Breast epithelium (tissue), 4 donors: ENCODE results near the gene PDHB. TPM values are rescaled to one million over a fixed set of nuclear protein-coding genes. Genes with fewer than 3 reads are reported as not detected.

Source experiments
- DNase-seq, 2 donors: peaks; one replicate each; pipeline ENCODE4 v3.0.0-alpha.2; 2019; ENCODE audit warnings: low spot score in 2 of 2
- H3K27ac ChIP-seq, 2 donors: fragments of 200-600 bp; sonication (generic) in 1 of 2; one replicate each; pipeline ENCODE4 v1.5.1; 2016 to 2019; ENCODE audit warnings: mild to moderate bottlenecking in 1 of 2
- H3K27me3 ChIP-seq, 2 donors: fragments of 200-600 bp; sonication (generic) in 1 of 2; one replicate each; pipeline versions ENCODE4 v1.5.1 to v1.6.0; 2017 to 2019; ENCODE audit warnings: control low read depth in 1 of 2, mild to moderate bottlenecking in 1 of 2
- H3K36me3 ChIP-seq: fragments of 200-600 bp; one replicate; pipeline ENCODE4 v1.5.1; 2019
- H3K4me1 ChIP-seq, 2 donors: fragments of 200-600 bp; sonication (generic); one replicate each; pipeline ENCODE4 v1.5.1; 2016 to 2019; ENCODE audit warnings: control low read depth in 1 of 2
- H3K4me3 ChIP-seq, 3 donors: fragments of 200-600 bp; sonication (generic); 1 replicate in 2 of 3; 2 replicates in 1 of 3; pipeline ENCODE4 v1.5.1; 2016 to 2019; ENCODE audit warnings: mild to moderate bottlenecking in 3 of 3, moderate library complexity in 2 of 3
- H3K9me3 ChIP-seq, 2 donors: fragments of 200-600 bp; sonication (generic) in 1 of 2; one replicate each; pipeline ENCODE4 v1.5.1; 2016 to 2019; ENCODE audit warnings: control low read depth in 1 of 2
- CTCF ChIP-seq, 3 donors: fragments of 450-650 bp; IDR thresholded peaks; one replicate each; pipeline ENCODE4 v1.5.1; 2016 to 2017; ENCODE audit warnings: antibody characterized with exemption in 3 of 3, mild to moderate bottlenecking in 3 of 3, moderate library complexity in 3 of 3
- POLR2A ChIP-seq: fragments of 450-650 bp; IDR thresholded peaks from one replicate; pipeline ENCODE4 v1.6.1; 2016; ENCODE audit warnings: antibody characterized with exemption, mild to moderate bottlenecking, moderate library complexity
- POLR2AphosphoS5 ChIP-seq, 3 donors: sonication (generic); formaldehyde crosslinking; IDR thresholded peaks; one replicate each; pipeline ENCODE4 v1.6.1; 2017; ENCODE audit warnings: antibody characterized with exemption in 3 of 3
- intact Hi-C: fragments of 100-400 bp; cut with DNase I; formaldehyde crosslinking; loops from one replicate; pipeline ENCODE4 v1.15.1; 2023; ENCODE audit warnings: low total_unique reads
- total RNA-seq, 3 donors: library from RNA; depleted of rRNA; stranded (reverse); fragments of >200 nt; gene quantifications; one replicate each; pipeline ENCODE4 v1.1.0, GENCODE V29; 2016

The PDHB gene
- total RNA-seq, 3 donors from 2014 or later: 56.0 to 68.2 (median 57.1) TPM

GRCh38 chr3:58427661-58428361 lies 5.8 kb downstream of the PDHB start:
- Histone ChIP-seq H3K4me1 (peaks cover 0 to 4% of the 10 kb centered on the region in 2 donors), H3K4me3 (no peak overlapping the region), H3K27me3 (no peaks in the 10 kb centered on the region), H3K36me3 (peaks cover 7% of the 10 kb centered on the region), H3K9me3 (no peaks in the 10 kb centered on the region), H3K27ac (no peak overlapping the region)
- no peak for DNase-seq
- TF ChIP-seq POLR2AphosphoS5 (IDR thresholded peaks at IDR 0.05) (no peak), CTCF (IDR thresholded peaks at IDR 0.05) (no peak), POLR2A (no peak)
- intact Hi-C loops: no loop called here

GRCh38 chr3:58425782-58426181 lies 7.8 kb downstream of the PDHB start:
- no peak overlapping the region for H3K27ac ChIP-seq
- intact Hi-C loops: no loop called here
- no peak overlapping the region for H3K4me3 ChIP-seq
- no peaks in the 10 kb centered on the region for H3K27me3 ChIP-seq
- H3K4me1 ChIP-seq: no peaks in the 10 kb centered on the region
- no peak for DNase-seq
- TF ChIP-seq POLR2AphosphoS5 (IDR thresholded peaks at IDR 0.05) (no peak), CTCF (IDR thresholded peaks at IDR 0.05) (no peak), POLR2A (no peak)
- peaks cover 4% of the 10 kb centered on the region for H3K36me3 ChIP-seq
- no peaks in the 10 kb centered on the region for H3K9me3 ChIP-seq

GRCh38 chr3:58424613-58425012 lies 9.0 kb downstream of the PDHB start:
- no peaks in the 10 kb centered on the region for H3K9me3 ChIP-seq
- H3K4me3 ChIP-seq: no peak overlapping the region
- no peak overlapping the region for H3K27ac ChIP-seq
- TF ChIP-seq POLR2AphosphoS5 (IDR thresholded peaks at IDR 0.05): no peak
- no peaks in the 10 kb centered on the region for H3K27me3 ChIP-seq
- no peak for DNase-seq
- no peaks in the 10 kb centered on the region for H3K4me1 ChIP-seq
- peaks cover 4% of the 10 kb centered on the region for H3K36me3 ChIP-seq
- intact Hi-C loops: no loop called here

- Histone ChIP-seq H3K4me3 (no peak overlapping the region), H3K36me3 (peaks cover 1% of the 10 kb centered on the region), H3K9me3 (no peaks in the 10 kb centered on the region), H3K27me3 (no peaks in the 10 kb centered on the region), H3K4me1 (no peaks in the 10 kb centered on the region), H3K27ac (no peak overlapping the region)
- TF ChIP-seq POLR2A: no peak
- TF ChIP-seq POLR2AphosphoS5 (IDR thresholded peaks at IDR 0.05): no peak
- TF ChIP-seq CTCF (IDR thresholded peaks at IDR 0.05): no peak
- DNase-seq: no peak
- intact Hi-C loops: no loop called here
Measured at GRCh38 chr3:58422756-58423325, 10.8 kb downstream of the PDHB start.

- no peak for TF ChIP-seq CTCF (IDR thresholded peaks at IDR 0.05)
- TF ChIP-seq POLR2AphosphoS5 (IDR thresholded peaks at IDR 0.05): no peak
- H3K36me3 ChIP-seq: no peaks in the 10 kb centered on the region
- intact Hi-C loops: no loop called here
- no peaks in the 10 kb centered on the region for H3K4me1 ChIP-seq
- no peaks in the 10 kb centered on the region for H3K9me3 ChIP-seq
- no peak overlapping the region for H3K4me3 ChIP-seq
- no peak overlapping the region for H3K27ac ChIP-seq
- H3K27me3 ChIP-seq: no peaks in the 10 kb centered on the region
- DNase-seq: no peak
Measured at GRCh38 chr3:58421004-58421403, 12.6 kb downstream of the PDHB start.
